PC-9 (cell line): ENCODE data around the gene PTPRM. TPM values are rescaled to one million over a fixed set of nuclear protein-coding genes. Genes with fewer than 3 reads are reported as not detected.

Source experiments
- BruUV-seq: library from RNA; stranded (reverse); fragments of 400-500 nt; replicated peaks from 2 replicates; lab custom pipeline; 2021; lab: Mats Ljungman, UMichigan
- CTCF ChIA-PET: fragments of 300-600 bp; sonication (Branson Sonifier 250); formaldehyde crosslinking; loops from one replicate; lab custom pipeline; 2022; ENCODE audit warnings: antibody characterized with exemption; lab: Charles Lee
- POLR2A ChIA-PET: fragments of 300-600 bp; sonication (Branson Sonifier 250); formaldehyde crosslinking; loops from one replicate; lab custom pipeline; 2022; ENCODE audit warnings: antibody characterized with exemption; ENCODE audit not compliant: unreplicated experiment; lab: Charles Lee
- DNase-seq, 2 experiments: peaks; one replicate each; pipeline versions ENCODE4 v3.0.0 to v3.0.0-alpha.2; 2015 to 2022; ENCODE audit warnings: mixed read lengths in 1 of 2
- H2AFZ ChIP-seq: fragments of 200-600 bp; sonication (generic); 2 replicates; pipeline ENCODE4 v1.8.1; 2017; ENCODE audit warnings: antibody characterized with exemption
- H3F3A ChIP-seq: fragments of 200-600 bp; sonication (generic); 2 replicates; pipeline ENCODE4 v1.8.1; 2017; ENCODE audit warnings: antibody characterized with exemption, mild to moderate bottlenecking, low read depth; ENCODE audit not compliant: insufficient read depth
- H3K27ac ChIP-seq: fragments of 200-600 bp; sonication (generic); 2 replicates; pipeline ENCODE4 v1.6.1; 2016; ENCODE audit warnings: mixed run types
- H3K27me3 ChIP-seq: fragments of 200-600 bp; sonication (generic); 2 replicates; pipeline ENCODE4 v1.6.1; 2016; ENCODE audit warnings: low read depth, mixed run types; ENCODE audit not compliant: insufficient read depth
- H3K36me3 ChIP-seq: fragments of 200-600 bp; sonication (generic); 2 replicates; pipeline ENCODE4 v1.6.1; 2016; ENCODE audit warnings: low read depth, mixed run types
- H3K4me1 ChIP-seq: fragments of 200-600 bp; sonication (generic); replicated peaks from 2 replicates; pipeline ENCODE4 v1.6.1; 2016; ENCODE audit warnings: mixed run types; ENCODE audit not compliant: insufficient read depth
- H3K4me2 ChIP-seq: fragments of 200-600 bp; sonication (generic); 2 replicates; pipeline ENCODE4 v1.6.1; 2017; ENCODE audit warnings: mixed run types
- H3K4me3 ChIP-seq: fragments of 200-600 bp; sonication (generic); 2 replicates; pipeline ENCODE4 v1.6.1; 2016; ENCODE audit warnings: mixed run types
- H3K79me2 ChIP-seq: fragments of 200-600 bp; sonication (generic); 2 replicates; pipeline ENCODE4 v1.6.1; 2017; ENCODE audit warnings: low read depth, mixed run types
- H3K9me2 ChIP-seq: fragments of 200-600 bp; sonication (generic); 2 replicates; pipeline ENCODE4 v1.8.1; 2017; ENCODE audit warnings: mild to moderate bottlenecking; ENCODE audit not compliant: insufficient read depth
- H3K9me3 ChIP-seq: fragments of 200-600 bp; sonication (generic); 2 replicates; pipeline ENCODE4 v1.8.1; 2016; ENCODE audit warnings: low read depth; ENCODE audit not compliant: insufficient read depth
- H4K20me1 ChIP-seq: fragments of 200-600 bp; sonication (generic); 2 replicates; pipeline ENCODE4 v1.8.1; 2017; ENCODE audit not compliant: insufficient read depth
- CTCF ChIP-seq: fragments of 200-600 bp; sonication (generic); conservative IDR thresholded peaks from 2 replicates; pipeline ENCODE4 v1.6.1; 2017; ENCODE audit warnings: mixed run types, antibody characterized with exemption, mild to moderate bottlenecking, moderate library complexity
- EZH2 ChIP-seq: fragments of 200-600 bp; sonication (generic); IDR thresholded peaks from 2 replicates; pipeline ENCODE4 v1.8.0; 2017; ENCODE audit warnings: antibody characterized with exemption, low read depth
- intact Hi-C: fragments of 100-400 bp; cut with micrococcal nuclease; formaldehyde crosslinking; loops from one replicate; pipeline ENCODE4 v1.10.0; 2022; ENCODE audit not compliant: unreplicated experiment
- total RNA-seq: library from RNA; stranded (reverse); gene quantifications from 2 replicates; pipeline ENCODE4 v1.2.3, GENCODE V29; 2021

Gene PTPRM
- total RNA-seq, 1 experiment from 2014 or later, result 32.5 TPM

- Histone ChIP-seq H3K36me3 (no peaks in the 10 kb centered on the region), H3K79me2 (no peaks in the 10 kb centered on the region), H3K27me3 (no peaks in the 10 kb centered on the region), H3K27ac (no peak overlapping the region), H3K4me2 (no peak overlapping the region), H3F3A (no peaks in the 10 kb centered on the region), H3K4me1 (no peaks in the 10 kb centered on the region), H3K4me3 (no peak overlapping the region), H2AFZ (no peak overlapping the region), H3K9me3 (no peaks in the 10 kb centered on the region), H3K9me2 (no peaks in the 10 kb centered on the region), H4K20me1 (no peaks in the 10 kb centered on the region)
- intact Hi-C loops, result loop anchor here (10.0 kb wide), 1 partner anchor 77 kb away; no protein-coding TSS in a partner anchor
- no peak for DNase-seq
- no peak for TF ChIP-seq CTCF
- no peak for TF ChIP-seq EZH2
- CTCF ChIA-PET, result interaction anchor here (0.6 kb wide), 1 partner anchor 458 kb away, joined by 4 read pairs; no protein-coding TSS in a partner anchor
- POLR2A ChIA-PET, result no interaction called here
- BruUV-seq, result no TSS peak
Observed at GRCh38 chr18:7541835-7542234, 25.3 kb upstream of the PTPRM start.

GRCh38 chr18:7544686-7545085 lies 22.4 kb upstream of the PTPRM start:
- Histone ChIP-seq H3F3A (no peaks in the 10 kb centered on the region), H3K36me3 (no peaks in the 10 kb centered on the region), H2AFZ (no peak overlapping the region), H3K27ac (no peak overlapping the region), H3K4me2 (no peak overlapping the region), H3K9me3 (no peaks in the 10 kb centered on the region), H3K4me3 (no peak overlapping the region), H3K27me3 (no peaks in the 10 kb centered on the region), H3K79me2 (no peaks in the 10 kb centered on the region), H3K9me2 (no peaks in the 10 kb centered on the region), H3K4me1 (no peaks in the 10 kb centered on the region), H4K20me1 (no peaks in the 10 kb centered on the region)
- ChIA-PET CTCF (no interaction called here), POLR2A (no interaction called here)
- no TSS peak for BruUV-seq
- DNase-seq, result no peak
- intact Hi-C loops, result loop anchor here (10.0 kb wide), 1 partner anchor 80 kb away; no protein-coding TSS in a partner anchor
- no peak for TF ChIP-seq EZH2
- no peak for TF ChIP-seq CTCF

DNA sequence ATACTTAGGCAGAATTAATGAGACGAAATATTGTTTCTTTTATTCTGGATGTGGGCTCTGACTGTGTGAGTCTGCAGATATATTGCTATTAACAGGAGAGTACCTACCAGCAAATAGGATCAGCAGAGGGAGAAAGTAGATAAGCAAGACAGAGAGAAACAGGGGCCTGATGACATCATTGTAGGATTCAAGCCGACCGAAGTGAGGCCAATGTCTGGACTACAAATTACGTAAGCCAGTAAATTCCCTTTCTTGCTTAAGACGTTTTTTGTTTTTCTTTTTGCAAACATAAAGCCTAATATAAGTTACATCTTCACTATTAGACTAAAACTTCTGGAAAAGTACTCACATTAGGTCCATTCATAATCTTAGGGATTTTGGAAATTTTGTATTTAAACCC lies 21.4 kb upstream of the PTPRM start:
- Histone ChIP-seq H3K79me2 (no peaks in the 10 kb centered on the region), H3K27ac (no peak overlapping the region), H3K4me3 (no peak overlapping the region), H3K36me3 (no peaks in the 10 kb centered on the region), H2AFZ (no peak overlapping the region), H3K27me3 (no peaks in the 10 kb centered on the region), H4K20me1 (no peaks in the 10 kb centered on the region), H3K4me1 (no peaks in the 10 kb centered on the region), H3K9me2 (no peaks in the 10 kb centered on the region), H3F3A (no peaks in the 10 kb centered on the region), H3K9me3 (no peaks in the 10 kb centered on the region), H3K4me2 (no peak overlapping the region)
- BruUV-seq, result no TSS peak
- DNase-seq, result no peak
- POLR2A ChIA-PET, result no interaction called here
- TF ChIP-seq CTCF, result no peak
- no peak for TF ChIP-seq EZH2
- CTCF ChIA-PET, result no interaction called here
- intact Hi-C loops, result loop anchor here (10.0 kb wide), 1 partner anchor 81 kb away; no protein-coding TSS in a partner anchor
